Measurements from ENCODE around the gene ITGAD. TPM values are rescaled to one million over a fixed set of nuclear protein-coding genes. Genes with fewer than 3 reads are reported as not detected.

Gene ITGAD
- total and polyA plus RNA-seq, 12 donors, result 0.03 to 0.35 (median 0.11) TPM; not detected in 5

- Histone ChIP-seq H3K4me3 (no peak overlapping the region), H3K36me3 (replicated peaks in 1 of 2) (no peaks in the 10 kb centered on the region), H3K9me3 (replicated peaks in 1 of 3) (no peaks in the 10 kb centered on the region), H3K27ac (no peak overlapping the region), H3K4me1 (replicated peaks in 1 of 2) (no peaks in the 10 kb centered on the region), H3K27me3 (no peaks in the 10 kb centered on the region)
- TF ChIP-seq POLR2A (IDR thresholded peaks at IDR 0.05), result no peak
- TF ChIP-seq CTCF (IDR thresholded peaks at IDR 0.05), result no peak
- intact Hi-C loops (cut with DNase I), result no loop called here
- no peak for DNase-seq
- WGBS, 4 donors, result 52 to 68% (median 56%) methylated on average over 14 to 18 of the region's 18 CpGs
Measured at GRCh38 chr16:31357324-31358109, 35.6 kb upstream of the ITGAD start.

DNA sequence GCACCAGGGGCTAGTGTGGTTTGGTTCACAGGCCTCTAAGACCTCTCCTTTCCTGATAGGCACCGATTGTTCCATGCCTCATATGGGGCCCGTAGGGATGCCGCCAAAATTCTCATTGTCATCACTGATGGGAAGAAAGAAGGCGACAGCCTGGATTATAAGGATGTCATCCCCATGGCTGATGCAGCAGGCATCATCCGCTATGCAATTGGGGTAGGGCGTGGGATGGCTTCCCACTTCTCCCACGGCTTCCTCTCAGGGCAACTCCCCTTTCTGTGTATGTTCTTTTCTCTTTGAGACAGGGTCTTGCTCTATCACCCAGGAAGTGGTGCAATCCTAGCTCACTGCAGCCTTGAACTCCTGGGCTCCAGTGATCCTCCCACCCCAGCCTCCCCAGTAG, 32.9 kb upstream of the ITGAD start:
- no peak overlapping the region for H3K27ac ChIP-seq
- H3K36me3 ChIP-seq (replicated peaks in 1 of 2), result no peaks in the 10 kb centered on the region
- TF ChIP-seq CTCF (IDR thresholded peaks at IDR 0.05), result no peak
- TF ChIP-seq POLR2A (IDR thresholded peaks at IDR 0.05), result no peak
- intact Hi-C loops (cut with DNase I), result no loop called here
- H3K27me3 ChIP-seq, result peaks cover 8% of the 10 kb centered on the region
- no peak overlapping the region for H3K4me3 ChIP-seq
- no peaks in the 10 kb centered on the region for H3K4me1 ChIP-seq (replicated peaks in 1 of 2)
- no peaks in the 10 kb centered on the region for H3K9me3 ChIP-seq (replicated peaks in 1 of 3)
- DNase-seq, result no peak
- WGBS, 4 donors, result 77 to 90% (median 83%) methylated on average over 3 to 7 of the region's 7 CpGs

- no peak overlapping the region for H3K4me3 ChIP-seq
- intact Hi-C loops (cut with DNase I), result no loop called here
- H3K4me1 ChIP-seq (replicated peaks in 1 of 2), result no peaks in the 10 kb centered on the region
- TF ChIP-seq POLR2A (IDR thresholded peaks at IDR 0.05), result no peak
- no peak for TF ChIP-seq CTCF (IDR thresholded peaks at IDR 0.05)
- 74 to 89% (median 82%) methylated on average over 12 to 28 of the region's 28 CpGs for WGBS, 4 donors
- H3K27ac ChIP-seq, result no peak overlapping the region
- H3K27me3 ChIP-seq, result peaks cover 8% of the 10 kb centered on the region
- no peaks in the 10 kb centered on the region for H3K36me3 ChIP-seq (replicated peaks in 1 of 2)
- no peaks in the 10 kb centered on the region for H3K9me3 ChIP-seq (replicated peaks in 1 of 3)
- DNase-seq, result no peak
Measured at GRCh38 chr16:31361201-31362110, 31.7 kb upstream of the ITGAD start.
